Left renal cortex interstitium (tissue), 4 donors: Measurements from ENCODE around the gene TNFRSF8. TPM values are rescaled to one million over a fixed set of nuclear protein-coding genes. Genes with fewer than 3 reads are reported as not detected.
"Not testable (repeated sequence)": the region's sequence is repeated elsewhere in the genome, so short reads cannot be mapped to it uniquely, and the experiment has no call there.

Experiments used
- DNase-seq, 4 donors: peaks; one replicate each; pipeline ENCODE4 v3.0.0-alpha.2; 2013; ENCODE audit warnings: low read depth in 4 of 4, low spot score in 2 of 4, missing footprints in 1 of 4
- polyA plus RNA-seq, 4 donors: library from polyadenylated mRNA; unstranded; fragments of 120-200 nt; gene quantifications; one replicate each; pipeline ENCODE4 v1.2.1, GENCODE V29; 2013; ENCODE audit not compliant: insufficient read length in 4 of 4

The TNFRSF8 gene
- polyA plus RNA-seq, 4 donors: 0.28 to 0.92 (median 0.66) TPM

- no peak for DNase-seq
These were observed 19.9 kb downstream of the TNFRSF8 start for GRCh38 chr1:12082988-12083387.

- DNase-seq: no peak
These were observed 20.7 kb downstream of the TNFRSF8 start for GRCh38 chr1:12083766-12084165.

- no peak for DNase-seq
These were observed 22.6 kb downstream of the TNFRSF8 start for GRCh38 chr1:12085643-12086260.

GRCh38 chr1:12087797-12088314, 24.8 kb downstream of the TNFRSF8 start:
- no peak for DNase-seq

GRCh38 chr1:12088607-12089006, 25.5 kb downstream of the TNFRSF8 start:
- no peak for DNase-seq

- DNase-seq: no peak
These were observed 27.2 kb downstream of the TNFRSF8 start for GRCh38 chr1:12090326-12090725.

- DNase-seq: no peak
These were observed 28.1 kb downstream of the TNFRSF8 start for GRCh38 chr1:12091191-12091590.

GRCh38 chr1:12094180-12094579, 31.1 kb downstream of the TNFRSF8 start:
- DNase-seq: no peak

- DNase-seq: no peak
These were observed 32.6 kb downstream of the TNFRSF8 start for GRCh38 chr1:12095452-12096263.

- DNase-seq: no peak
These were observed 33.5 kb downstream of the TNFRSF8 start for GRCh38 chr1:12096615-12097014.

GRCh38 chr1:12097321-12097720, 34.2 kb downstream of the TNFRSF8 start:
- DNase-seq: no peak

- DNase-seq: no peak
These were observed 35.7 kb downstream of the TNFRSF8 start for GRCh38 chr1:12098786-12099185.

GRCh38 chr1:12099610-12100009, 36.5 kb downstream of the TNFRSF8 start:
- DNase-seq: no peak

GRCh38 chr1:12100071-12100470, 37.0 kb downstream of the TNFRSF8 start:
- DNase-seq: no peak

GRCh38 chr1:12101120-12101519, 38.0 kb downstream of the TNFRSF8 start:
- not testable (repeated sequence) for DNase-seq

GRCh38 chr1:12102066-12102465, 39.0 kb downstream of the TNFRSF8 start:
- DNase-seq: no peak

GRCh38 chr1:12104417-12104816, 41.3 kb downstream of the TNFRSF8 start:
- no peak for DNase-seq

GRCh38 chr1:12106153-12106552, 43.0 kb downstream of the TNFRSF8 start:
- DNase-seq: no peak

- not testable (repeated sequence) for DNase-seq
These were observed 43.8 kb downstream of the TNFRSF8 start for GRCh38 chr1:12106861-12107260.

GRCh38 chr1:12107718-12108117, 44.6 kb downstream of the TNFRSF8 start:
- DNase-seq: no peak

GRCh38 chr1:12109901-12110300, 46.8 kb downstream of the TNFRSF8 start:
- DNase-seq: no peak

GRCh38 chr1:12111741-12112140, 48.6 kb downstream of the TNFRSF8 start:
- DNase-seq: no peak
